GM19467 (cell line): Measurements from ENCODE around the gene ABCC5.

Experiments used
- ATAC-seq: cut with Tn5 transposase; IDR thresholded peaks from one replicate; pipeline ENCODE4 v1.9.1; 2021; ENCODE audit warnings: mild to moderate bottlenecking, moderate library complexity; ENCODE audit not compliant: unreplicated experiment

The ABCC5 gene

GRCh38 chr3:183930086-183930485, 87.6 kb downstream of the ABCC5 start:
- no peak for ATAC-seq

GRCh38 chr3:183927059-183927458, 90.6 kb downstream of the ABCC5 start:
- ATAC-seq: no peak

- no peak for ATAC-seq
These were observed 92.7 kb downstream of the ABCC5 start for GRCh38 chr3:183924956-183925355.

DNA sequence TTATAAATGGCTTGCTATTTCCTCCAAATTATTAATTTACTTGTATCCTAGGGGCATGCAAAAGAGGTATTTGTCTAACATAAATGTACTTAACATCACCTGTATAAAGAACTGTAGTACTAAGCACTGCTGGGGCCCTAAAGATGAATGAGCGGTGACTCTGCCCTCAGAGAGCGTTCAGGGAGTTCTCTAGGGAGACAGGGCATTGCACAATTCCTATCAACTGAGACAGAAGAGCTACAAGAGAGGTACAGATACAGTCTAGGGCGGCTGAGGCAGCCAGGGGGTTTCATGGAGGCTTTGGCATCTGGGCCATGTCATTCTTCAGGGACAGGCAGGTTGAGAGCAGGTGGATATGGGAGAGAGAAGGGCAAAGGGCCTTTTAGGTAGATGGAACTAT, 93.1 kb downstream of the ABCC5 start:
- ATAC-seq: no peak

DNA sequence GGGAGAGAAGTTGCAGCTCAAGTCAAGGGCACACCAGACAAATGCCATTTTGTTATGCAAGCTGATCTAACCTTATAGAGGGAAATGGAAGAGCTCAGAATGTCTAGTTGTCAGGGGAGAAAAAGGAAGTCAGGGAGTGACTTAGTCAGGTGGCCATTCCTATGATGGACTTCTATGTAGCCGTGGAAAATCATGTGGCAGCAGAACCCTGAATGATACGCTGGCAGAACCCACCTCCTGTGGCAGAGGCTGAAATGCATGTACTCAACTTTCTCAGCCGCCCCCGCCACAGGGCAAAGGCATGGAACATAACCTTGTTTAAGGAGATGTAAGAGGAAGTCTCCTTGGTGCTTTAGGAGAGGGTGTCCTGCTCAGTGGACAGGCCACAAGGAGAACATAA, 95.3 kb downstream of the ABCC5 start:
- no peak for ATAC-seq

DNA sequence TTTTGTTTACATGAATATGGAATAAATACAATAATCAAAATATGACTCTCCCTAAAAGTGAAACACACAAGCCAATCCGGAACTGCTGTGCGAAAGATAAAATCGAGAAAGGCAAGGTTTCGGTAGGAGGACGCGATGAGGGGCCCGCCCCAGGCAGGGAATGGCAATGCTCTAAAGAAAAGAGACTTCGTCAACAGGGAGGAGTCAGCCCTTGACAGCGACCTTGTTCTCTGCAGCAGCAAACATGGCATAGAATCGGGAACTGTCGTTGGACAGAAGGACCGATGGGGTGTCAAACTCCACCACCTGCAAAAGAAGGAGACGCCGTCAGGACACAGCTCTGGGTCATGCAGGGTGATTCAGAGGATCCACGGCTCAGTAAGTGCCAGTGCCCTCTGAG, 96.6 kb downstream of the ABCC5 start:
- no peak for ATAC-seq

GRCh38 chr3:183920416-183920815, 97.3 kb downstream of the ABCC5 start:
- no peak for ATAC-seq

DNA sequence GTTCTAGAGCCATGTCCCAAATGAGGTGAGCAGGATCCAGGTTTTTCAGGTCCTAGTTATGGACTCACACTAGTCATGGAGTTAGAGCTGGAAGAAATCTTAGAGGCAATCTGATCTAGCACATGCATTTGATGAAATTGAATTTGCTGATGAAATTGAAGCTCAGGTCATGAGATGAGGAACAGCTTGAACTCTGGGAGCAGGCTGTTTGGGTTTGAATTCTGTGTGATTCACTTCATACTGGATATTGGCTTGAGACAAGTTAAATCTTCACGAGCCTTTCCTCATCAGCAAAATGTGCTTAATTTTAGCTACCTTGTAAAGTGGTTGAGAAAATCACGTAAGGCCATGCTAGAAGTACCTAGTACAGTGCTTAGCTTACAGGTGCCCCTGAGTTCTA, 99.5 kb downstream of the ABCC5 start:
- ATAC-seq: no peak

DNA sequence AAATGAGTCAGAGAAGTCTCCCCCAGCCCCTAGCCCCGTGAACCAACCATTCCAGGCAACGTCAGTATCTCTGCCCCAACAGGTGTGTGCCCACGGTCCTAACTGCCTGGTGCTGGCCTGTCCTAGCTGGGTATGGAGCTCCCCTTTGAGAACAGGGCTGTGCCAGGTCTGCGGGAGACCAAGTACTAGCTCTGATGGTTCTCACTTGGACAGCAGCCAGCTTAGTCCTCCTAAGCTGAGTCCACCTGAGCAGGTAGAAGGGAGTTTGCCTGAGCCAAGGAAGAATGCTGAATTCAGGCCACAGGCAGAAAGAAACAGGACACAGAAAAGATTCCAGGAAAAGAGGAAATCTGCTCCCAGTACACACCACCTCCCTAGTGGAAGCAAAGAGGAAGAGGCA, 99.9 kb downstream of the ABCC5 start:
- no peak for ATAC-seq

GRCh38 chr3:183914856-183915255, 102.8 kb downstream of the ABCC5 start:
- ATAC-seq: no peak

DNA sequence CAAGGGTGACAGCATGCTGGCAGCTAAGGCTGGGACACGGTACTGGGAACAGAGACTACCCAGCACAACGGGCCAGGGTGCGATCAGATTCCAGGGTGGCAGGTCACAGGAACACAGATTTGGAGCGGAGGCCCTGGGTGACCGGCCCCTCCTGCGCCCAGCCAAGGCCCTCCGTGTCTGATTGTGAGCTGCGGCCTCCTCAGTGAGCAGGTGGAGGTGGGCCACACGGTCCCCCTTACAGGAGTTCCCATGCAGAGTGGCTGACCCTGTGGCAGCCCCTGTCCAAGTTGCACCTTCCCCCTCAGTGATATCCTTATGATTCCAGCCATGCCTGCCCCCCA, 104.1 kb downstream of the ABCC5 start:
- ATAC-seq: no peak

GRCh38 chr3:183912895-183913579, 104.6 kb downstream of the ABCC5 start:
- no peak for ATAC-seq

GRCh38 chr3:183911763-183912506, 105.7 kb downstream of the ABCC5 start:
- ATAC-seq: no peak

DNA sequence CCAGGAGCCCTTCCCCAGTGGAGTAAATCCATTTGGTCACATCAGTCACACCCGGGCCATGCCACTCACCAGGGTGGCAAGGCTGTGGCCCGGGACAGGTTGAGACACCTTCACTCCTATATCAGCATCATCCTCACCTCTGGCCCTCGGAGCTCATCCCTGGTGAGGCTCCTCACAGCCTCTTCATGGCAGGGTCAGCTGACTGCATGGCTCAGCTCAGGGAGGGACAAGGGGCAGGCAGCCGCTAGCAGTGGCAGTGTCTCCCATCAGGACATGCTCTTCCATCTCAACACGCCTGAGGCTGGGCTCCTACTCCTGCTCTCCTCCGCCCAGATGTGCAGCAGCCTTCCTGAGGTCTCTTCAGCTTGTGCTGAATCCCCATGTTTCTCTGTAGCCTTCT, 106.6 kb downstream of the ABCC5 start:
- ATAC-seq: no peak

- no peak for ATAC-seq
These were observed 108.6 kb downstream of the ABCC5 start for GRCh38 chr3:183909030-183909600.

- ATAC-seq: no peak
These were observed 109.8 kb downstream of the ABCC5 start for GRCh38 chr3:183907911-183908331.

DNA sequence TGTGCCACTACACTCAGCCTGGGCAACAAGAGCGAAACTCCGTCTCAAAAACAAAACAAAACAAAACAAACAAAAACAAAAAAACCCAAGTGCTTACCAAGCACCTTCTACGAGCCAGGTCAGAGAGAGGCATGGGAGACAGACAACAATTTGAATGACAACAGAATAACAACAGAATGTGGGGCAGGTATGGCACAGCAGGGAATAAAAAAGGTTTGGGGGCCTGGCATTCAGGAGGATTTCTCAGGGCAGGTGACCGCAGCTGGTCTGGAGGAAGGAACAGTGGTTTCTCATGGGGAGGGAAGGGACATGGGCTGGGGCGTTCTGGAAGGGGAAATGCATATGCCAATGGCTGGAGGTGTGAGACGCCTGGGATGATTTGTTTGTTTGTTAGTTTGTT, 110.5 kb downstream of the ABCC5 start:
- ATAC-seq: no peak

GRCh38 chr3:183906234-183906921, 111.3 kb downstream of the ABCC5 start:
- ATAC-seq: no peak

DNA sequence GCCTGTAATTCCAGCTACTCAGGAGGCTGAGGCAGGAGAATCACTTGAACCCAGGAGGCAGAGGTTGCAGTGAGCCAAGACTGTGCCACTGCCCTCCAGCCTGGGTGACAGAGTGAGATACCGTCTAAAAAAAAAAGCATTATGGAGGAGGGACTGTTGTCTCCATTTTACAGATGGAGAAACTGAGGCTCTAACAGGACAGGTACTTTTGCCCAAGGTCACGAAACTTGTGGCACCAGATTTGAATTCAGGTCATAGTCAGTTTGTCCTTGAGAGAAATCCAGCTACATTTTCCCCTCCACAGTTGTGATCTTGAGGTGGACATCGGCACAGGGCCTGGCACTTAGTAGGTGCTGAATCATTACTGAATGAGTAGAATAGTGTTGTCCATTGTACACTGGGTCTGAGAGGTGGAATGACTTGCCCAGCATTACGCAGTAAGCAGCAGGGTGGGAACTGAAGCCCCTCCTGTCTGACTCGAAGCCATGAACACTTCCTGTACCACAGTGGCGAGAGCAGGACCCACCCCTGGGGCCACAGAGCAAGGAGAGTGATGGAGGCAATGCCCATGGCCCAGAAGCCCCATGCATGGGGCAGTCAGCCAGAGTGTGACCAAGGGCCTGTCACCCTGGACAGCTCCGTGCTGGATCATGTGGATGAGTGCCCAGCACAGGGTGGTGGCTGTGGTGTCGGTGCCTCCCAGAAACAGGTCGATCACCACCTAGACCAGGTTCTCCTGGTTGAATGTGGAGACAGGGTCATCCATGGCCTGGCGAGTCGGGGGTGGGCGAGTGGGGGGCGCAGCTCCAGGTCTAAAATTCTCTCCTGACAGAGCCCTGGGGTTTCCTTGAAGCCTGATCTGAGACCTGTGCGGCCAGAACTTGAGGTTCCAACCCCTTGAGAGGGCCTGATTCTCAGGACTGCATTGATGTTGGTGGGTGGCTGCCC, 112.6 kb downstream of the ABCC5 start:
- ATAC-seq: no peak

GRCh38 chr3:183898028-183898431, 119.7 kb downstream of the ABCC5 start:
- no peak for ATAC-seq

- ATAC-seq: no peak
These were observed 120.1 kb downstream of the ABCC5 start for GRCh38 chr3:183897606-183898005.
